ENCODE data around the gene PALLD.

DNA sequence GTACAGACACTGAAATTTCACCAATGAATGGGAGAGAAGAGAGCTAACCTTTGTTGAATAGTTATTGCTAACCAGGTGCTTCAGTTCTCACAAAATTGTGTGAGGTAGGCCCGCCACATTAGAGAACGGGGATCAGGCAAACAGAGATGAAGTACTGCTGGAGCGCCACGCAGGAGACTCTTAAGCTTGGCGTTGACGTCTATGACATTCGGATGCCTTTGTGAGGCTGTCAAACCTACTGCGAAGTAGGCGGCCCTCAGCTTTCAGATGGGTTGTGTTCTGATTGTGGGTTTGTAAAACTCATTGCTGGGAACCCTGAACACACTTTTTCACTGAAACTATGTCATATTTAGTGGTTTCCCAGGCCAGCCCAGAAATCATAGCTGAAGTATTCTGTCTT is 339.6 kb downstream of the PALLD start:
- TF ChIP-seq GATA2 (IDR thresholded peaks at IDR 0.05; ENCODE audit: low read depth, low read length) = no peak
- TF ChIP-seq GATA3 (IDR thresholded peaks at IDR 0.05; ENCODE audit: low read depth, low read length) = no peak
